T-helper 2 cell treated with Interferon-gamma antibody and Interleukin-4, amounts not matched to agents 5 μg/mL and 100 μg/mL, for 36 hours (primary cell): ENCODE measurements around the gene TIMP4.

Experiments
- DNase-seq: peaks from one replicate; pipeline ENCODE4 v3.0.0; 2021; ENCODE audit warnings: low spot score
- H3K27ac Mint-ChIP-seq: one replicate; pipeline ENCODE4 v1.8.0; 2021; ENCODE audit warnings: mild to moderate bottlenecking, mixed read lengths
- H3K27me3 Mint-ChIP-seq: one replicate; pipeline ENCODE4 v1.8.0; 2021; ENCODE audit warnings: low read depth, mixed read lengths
- H3K36me3 Mint-ChIP-seq: one replicate; pipeline ENCODE4 v1.8.0; 2021; ENCODE audit warnings: low read depth, mixed read lengths
- H3K4me1 Mint-ChIP-seq: one replicate; pipeline ENCODE4 v1.8.0; 2021; ENCODE audit warnings: low read depth, mixed read lengths
- H3K4me3 Mint-ChIP-seq: one replicate; pipeline ENCODE4 v1.8.0; 2022; ENCODE audit warnings: mild to moderate bottlenecking, moderate library complexity, mixed read lengths
- H3K9me3 Mint-ChIP-seq: one replicate; pipeline ENCODE4 v1.8.0; 2021; ENCODE audit warnings: mixed read lengths

TIMP4 gene

GRCh38 chr3:12179441-12179840, 20.7 kb upstream of the TIMP4 start:
- no peaks in the 10 kb centered on the region for H3K27me3 Mint-ChIP-seq
- no peak overlapping the region for H3K27ac Mint-ChIP-seq
- DNase-seq = no peak
- H3K4me3 Mint-ChIP-seq = no peak overlapping the region
- no peaks in the 10 kb centered on the region for H3K9me3 Mint-ChIP-seq
- no peaks in the 10 kb centered on the region for H3K36me3 Mint-ChIP-seq
- H3K4me1 Mint-ChIP-seq = peaks cover 6% of the 10 kb centered on the region

DNA sequence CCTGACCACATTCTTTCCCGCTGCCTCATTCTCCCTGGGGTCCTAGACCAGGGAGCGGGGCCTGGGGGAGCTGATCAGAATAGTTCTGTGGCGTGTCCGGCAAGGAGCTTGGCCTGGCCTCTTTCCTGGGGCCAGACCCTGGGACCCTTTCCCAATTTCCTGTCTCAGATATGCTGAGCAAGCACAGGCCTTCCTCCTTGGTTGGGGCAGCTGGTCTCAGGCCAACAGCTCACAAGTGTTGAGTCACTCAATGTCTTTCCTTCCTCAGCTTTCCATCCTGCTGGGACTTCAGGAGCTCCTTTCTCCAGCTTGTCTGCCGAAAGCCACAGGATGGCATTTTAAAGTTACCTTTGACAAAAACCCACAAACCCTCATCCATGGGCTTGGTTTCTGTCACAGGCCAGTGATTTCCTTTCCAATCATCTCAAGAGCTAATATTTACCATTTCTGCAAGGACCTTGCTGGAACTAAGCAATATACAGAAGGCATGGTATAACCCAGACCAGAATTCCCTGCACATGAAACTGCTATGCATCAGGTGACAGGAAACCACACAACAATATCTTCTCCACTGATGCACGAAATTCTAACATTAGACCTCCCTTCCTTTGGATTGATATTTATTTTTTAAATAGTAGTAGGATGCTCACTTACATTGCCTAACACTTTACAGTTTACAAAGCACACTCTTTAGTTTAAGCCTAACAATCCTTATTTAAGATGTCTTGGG, 19.5 kb upstream of the TIMP4 start:
- no peaks in the 10 kb centered on the region for H3K27me3 Mint-ChIP-seq
- no peak overlapping the region for H3K4me3 Mint-ChIP-seq
- no peak overlapping the region for H3K27ac Mint-ChIP-seq
- no peak for DNase-seq
- peaks cover 3% of the 10 kb centered on the region for H3K4me1 Mint-ChIP-seq
- H3K36me3 Mint-ChIP-seq = peaks cover 3% of the 10 kb centered on the region
- H3K9me3 Mint-ChIP-seq = peaks cover 7% of the 10 kb centered on the region

DNA sequence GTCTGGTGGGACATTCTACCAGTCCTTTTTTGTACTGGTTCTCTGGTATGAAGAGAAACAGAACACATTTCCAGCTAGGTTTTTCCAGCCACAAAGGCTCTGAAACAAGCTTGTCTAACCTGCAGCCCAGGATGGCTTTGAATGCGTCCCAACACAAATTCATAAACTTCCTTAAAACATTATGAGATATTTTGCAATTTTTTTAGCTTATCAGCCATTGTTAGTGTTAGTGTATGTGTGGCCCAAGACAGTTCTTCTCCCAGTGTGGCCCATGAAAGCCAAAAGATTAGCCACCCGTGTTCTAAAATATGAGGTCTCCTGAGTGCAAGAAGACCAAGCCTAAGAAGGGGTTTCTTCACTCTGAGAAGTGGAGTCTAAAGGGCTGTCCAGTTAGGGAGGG, 18.4 kb upstream of the TIMP4 start:
- H3K27ac Mint-ChIP-seq = no peak overlapping the region
- no peaks in the 10 kb centered on the region for H3K27me3 Mint-ChIP-seq

GRCh38 chr3:12175844-12176453, 17.2 kb upstream of the TIMP4 start:
- H3K9me3 Mint-ChIP-seq = peaks cover 20% of the 10 kb centered on the region
- peak; percentile 27 for DNase-seq
- H3K27ac Mint-ChIP-seq = no peak overlapping the region
- H3K27me3 Mint-ChIP-seq = no peaks in the 10 kb centered on the region
- H3K4me1 Mint-ChIP-seq = peaks cover 3% of the 10 kb centered on the region
- peaks cover 5% of the 10 kb centered on the region for H3K36me3 Mint-ChIP-seq
- H3K4me3 Mint-ChIP-seq = no peak overlapping the region

More for the DNA sequence above, 18.4 kb upstream of the TIMP4 start:
- peaks cover 5% of the 10 kb centered on the region for H3K36me3 Mint-ChIP-seq
- H3K9me3 Mint-ChIP-seq = peaks cover 13% of the 10 kb centered on the region
- peaks cover 3% of the 10 kb centered on the region for H3K4me1 Mint-ChIP-seq
- no peak overlapping the region for H3K4me3 Mint-ChIP-seq
- DNase-seq = no peak

DNA sequence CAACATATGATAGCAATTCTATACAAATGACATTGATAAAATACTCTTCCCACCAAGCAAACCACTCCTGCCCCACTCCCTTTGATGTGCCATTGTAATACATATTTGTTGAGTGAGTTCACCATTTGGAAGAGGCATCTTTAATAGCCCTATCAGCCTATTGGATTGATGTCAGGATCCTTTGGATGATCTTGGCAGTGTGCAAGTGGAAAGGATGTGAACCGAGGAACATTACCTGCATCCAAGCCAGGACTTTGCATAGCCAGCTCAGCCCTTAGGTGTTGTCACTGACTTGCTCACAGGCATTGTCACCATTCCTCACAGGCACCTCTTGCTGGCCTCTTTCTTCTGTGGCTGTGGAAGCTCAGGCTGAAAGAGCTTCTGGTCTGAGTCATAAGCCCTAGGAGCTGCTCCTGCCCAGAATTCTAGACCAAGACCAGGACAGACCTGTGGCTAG, 16.5 kb upstream of the TIMP4 start:
- peaks cover 3% of the 10 kb centered on the region for H3K4me1 Mint-ChIP-seq
- peaks cover 5% of the 10 kb centered on the region for H3K36me3 Mint-ChIP-seq
- DNase-seq = no peak
- H3K4me3 Mint-ChIP-seq = no peak overlapping the region
- no peaks in the 10 kb centered on the region for H3K27me3 Mint-ChIP-seq
- peaks cover 21% of the 10 kb centered on the region for H3K9me3 Mint-ChIP-seq
- H3K27ac Mint-ChIP-seq = no peak overlapping the region

GRCh38 chr3:12170207-12170606, 11.5 kb upstream of the TIMP4 start:
- Mint-ChIP-seq H3K9me3 (peaks cover 21% of the 10 kb centered on the region), H3K27ac (no peak overlapping the region), H3K36me3 (peaks cover 5% of the 10 kb centered on the region), H3K4me3 (no peak overlapping the region), H3K27me3 (peaks cover 5% of the 10 kb centered on the region), H3K4me1 (no peaks in the 10 kb centered on the region)
- DNase-seq = no peak

- H3K4me1 Mint-ChIP-seq = no peaks in the 10 kb centered on the region
These were observed 7.2 kb upstream of the TIMP4 start for GRCh38 chr3:12165909-12166308.

DNA sequence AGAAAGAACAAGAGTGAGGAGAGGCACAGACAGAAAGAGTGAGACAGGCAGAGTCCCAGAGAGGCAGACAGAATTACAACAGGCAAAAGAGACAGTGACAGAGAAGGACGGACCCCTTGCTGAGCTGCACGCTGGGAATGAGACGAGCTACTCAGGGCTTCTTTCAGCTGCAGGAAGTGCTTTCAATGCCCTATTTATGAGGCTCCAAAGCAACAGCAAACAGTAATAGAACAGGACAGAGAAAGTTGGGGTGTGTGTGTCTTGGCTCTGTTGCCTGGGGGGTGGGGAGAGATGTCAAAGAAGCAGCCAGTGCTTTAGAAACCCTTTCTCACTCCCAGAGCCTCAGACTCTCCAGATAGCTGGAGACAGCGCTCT, 502 bp upstream of the TIMP4 start:
- Mint-ChIP-seq H3K36me3 (no peaks in the 10 kb centered on the region), H3K27ac (no peak overlapping the region), H3K9me3 (no peaks in the 10 kb centered on the region), H3K4me1 (peaks cover 3% of the 10 kb centered on the region), H3K27me3 (peaks cover 11% of the 10 kb centered on the region), H3K4me3 (no peak overlapping the region)
- DNase-seq = no peak

More at GRCh38 chr3:12165909-12166308, 7.2 kb upstream of the TIMP4 start:
- Mint-ChIP-seq H3K27ac (no peak overlapping the region), H3K4me3 (no peak overlapping the region), H3K9me3 (peaks cover under 1% of the 10 kb centered on the region), H3K36me3 (no peaks in the 10 kb centered on the region), H3K27me3 (peaks cover 8% of the 10 kb centered on the region)
- no peak for DNase-seq

DNA sequence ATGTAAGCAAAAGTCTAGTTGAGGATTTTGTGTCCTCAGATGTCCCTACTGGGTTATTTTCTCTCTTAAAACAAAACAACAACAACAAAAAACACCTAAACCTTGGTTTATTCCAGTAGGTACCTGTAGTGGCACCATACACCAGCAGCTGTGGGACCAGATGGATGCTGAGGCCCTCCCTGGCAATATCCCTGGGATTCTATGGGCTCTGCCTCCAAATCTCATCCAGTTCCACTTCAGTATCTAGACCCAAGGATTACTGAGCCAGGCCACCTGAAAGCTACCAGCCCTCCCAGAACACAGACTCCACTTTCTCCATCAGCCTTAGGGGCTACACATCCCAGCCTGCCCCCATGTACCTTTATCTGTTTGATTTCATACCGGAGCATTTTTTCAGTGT, 1.7 kb downstream of the TIMP4 start:
- H3K9me3 Mint-ChIP-seq = no peaks in the 10 kb centered on the region

GRCh38 chr3:12155828-12156227, 2.9 kb downstream of the TIMP4 start:
- peaks cover 3% of the 10 kb centered on the region for H3K4me1 Mint-ChIP-seq
- H3K9me3 Mint-ChIP-seq = no peaks in the 10 kb centered on the region
- H3K4me3 Mint-ChIP-seq = no peak overlapping the region
- no peak overlapping the region for H3K27ac Mint-ChIP-seq
- no peaks in the 10 kb centered on the region for H3K36me3 Mint-ChIP-seq
- peaks cover 9% of the 10 kb centered on the region for H3K27me3 Mint-ChIP-seq
- no peak for DNase-seq

More for the DNA sequence above, 1.7 kb downstream of the TIMP4 start:
- Mint-ChIP-seq H3K27ac (no peak overlapping the region), H3K4me3 (no peak overlapping the region), H3K27me3 (peaks cover 10% of the 10 kb centered on the region), H3K4me1 (peaks cover 3% of the 10 kb centered on the region), H3K36me3 (no peaks in the 10 kb centered on the region)
- no peak for DNase-seq

- no peak for DNase-seq
- H3K27me3 Mint-ChIP-seq = peaks cover 6% of the 10 kb centered on the region
- peaks cover 3% of the 10 kb centered on the region for H3K4me1 Mint-ChIP-seq
- H3K36me3 Mint-ChIP-seq = no peaks in the 10 kb centered on the region
- no peaks in the 10 kb centered on the region for H3K9me3 Mint-ChIP-seq
- no peak overlapping the region for H3K4me3 Mint-ChIP-seq
- no peak overlapping the region for H3K27ac Mint-ChIP-seq
These were observed 3.4 kb downstream of the TIMP4 start for GRCh38 chr3:12155264-12155663.

DNA sequence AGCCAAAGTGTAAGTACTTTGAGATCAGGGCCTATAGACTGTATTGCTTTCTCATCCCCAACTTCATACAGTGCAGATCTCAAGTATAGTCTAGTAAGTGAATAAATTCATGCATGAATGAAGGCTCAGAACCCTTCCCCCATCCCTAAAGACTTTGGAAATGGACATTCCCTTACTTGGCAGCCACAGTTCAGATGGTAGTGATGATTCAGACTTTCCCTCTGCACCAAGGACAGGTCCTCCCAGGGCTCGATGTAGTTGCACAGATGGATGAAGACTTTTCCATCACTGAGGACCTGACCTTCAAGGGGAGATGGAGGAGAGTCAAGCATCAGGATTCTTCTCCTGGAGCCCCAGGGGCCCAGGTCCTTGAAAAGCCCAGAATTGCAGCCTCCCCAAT, 4.6 kb downstream of the TIMP4 start:
- DNase-seq = no peak
- Mint-ChIP-seq H3K4me1 (peaks cover 3% of the 10 kb centered on the region), H3K9me3 (no peaks in the 10 kb centered on the region), H3K27me3 (peaks cover 5% of the 10 kb centered on the region), H3K36me3 (no peaks in the 10 kb centered on the region), H3K27ac (no peak overlapping the region), H3K4me3 (no peak overlapping the region)

GRCh38 chr3:12150112-12150511, 8.6 kb downstream of the TIMP4 start:
- H3K9me3 Mint-ChIP-seq = no peaks in the 10 kb centered on the region
- no peaks in the 10 kb centered on the region for H3K36me3 Mint-ChIP-seq
- H3K27me3 Mint-ChIP-seq = peaks cover 5% of the 10 kb centered on the region
- DNase-seq = no peak
- H3K27ac Mint-ChIP-seq = no peak overlapping the region
- H3K4me3 Mint-ChIP-seq = no peak overlapping the region
- H3K4me1 Mint-ChIP-seq = no peaks in the 10 kb centered on the region

- Mint-ChIP-seq H3K4me1 (no peaks in the 10 kb centered on the region), H3K36me3 (no peaks in the 10 kb centered on the region), H3K4me3 (no peak overlapping the region)
These were observed 9.7 kb downstream of the TIMP4 start for GRCh38 chr3:12149029-12149428.

More at GRCh38 chr3:12149029-12149428, 9.7 kb downstream of the TIMP4 start:
- Mint-ChIP-seq H3K27ac (no peak overlapping the region), H3K27me3 (peaks cover 5% of the 10 kb centered on the region), H3K9me3 (no peaks in the 10 kb centered on the region)
- no peak for DNase-seq
